Astrocyte (in vitro differentiated cells and primary cell): ENCODE data around the gene PPP1CC.

Experiments
- CTCF ChIP-seq: IDR thresholded peaks from 2 replicates; pipeline ENCODE4 v1.5.1; 2011; ENCODE audit warnings: low read depth, mild to moderate bottlenecking, inconsistent platforms, low read length, moderate library complexity; ENCODE audit not compliant: insufficient read depth
- EZH2 ChIP-seq: IDR thresholded peaks from 2 replicates; pipeline ENCODE4 v1.6.1; 2012; ENCODE audit warnings: mild to moderate bottlenecking, low read length, inconsistent platforms; ENCODE audit not compliant: insufficient read depth

GRCh38 chr12:110699591-110700445, 42.9 kb downstream of the PPP1CC start:
- TF ChIP-seq CTCF (no peak), EZH2 (no peak)
